ENCODE measurements around the gene VEPH1. TPM values are rescaled to one million over a fixed set of nuclear protein-coding genes. Genes with fewer than 3 reads are reported as not detected.

VEPH1 gene
- total and polyA plus RNA-seq, 5 donors from 2014 or later: 2.6 TPM; not detected in 4

DNA sequence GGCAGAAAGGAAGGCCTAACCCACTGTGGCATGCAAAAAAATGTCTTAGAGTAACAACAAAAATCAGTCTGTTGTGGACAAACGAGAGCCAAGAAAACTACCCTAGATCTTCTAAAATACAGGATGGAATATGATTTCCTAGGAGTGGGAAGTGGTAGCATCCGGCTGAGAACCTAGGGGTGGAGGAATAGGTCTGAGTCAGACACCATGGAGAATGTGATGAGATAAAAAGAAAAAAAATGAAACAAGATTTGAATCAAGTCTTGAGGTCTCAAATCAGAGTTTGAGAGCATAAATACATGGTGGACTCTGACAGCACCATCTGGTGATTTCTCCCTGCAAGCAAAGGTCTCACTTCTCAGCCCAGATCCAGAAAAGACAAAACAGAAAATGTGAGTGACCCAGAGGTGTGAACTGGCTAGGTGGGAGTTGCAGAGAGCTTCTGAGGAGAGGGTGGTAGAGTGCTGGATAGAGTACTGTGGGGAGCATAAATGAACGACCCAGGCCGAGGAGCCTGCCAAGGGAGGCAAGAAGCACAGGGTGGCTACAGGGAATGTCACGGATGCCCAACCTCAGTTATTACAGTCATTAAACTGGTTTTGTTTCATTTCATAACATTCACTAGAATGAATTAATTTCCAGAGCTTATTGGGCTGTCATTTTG is 27.6 kb upstream of the VEPH1 start:
- ATAC-seq (ENCODE audit: low read depth in 2 of 2) (no peak), DNase-seq (no peak)
- no peaks in the 10 kb centered on the region for H3K4me1 ChIP-seq (ENCODE audit: control insufficient read depth, insufficient read depth, low read length, poor library complexity, severe bottlenecking)
- no peaks in the 10 kb centered on the region for H3K36me3 ChIP-seq (ENCODE audit: control insufficient read depth, insufficient read depth, low read length)
- H3K27me3 Mint-ChIP-seq: no peaks in the 10 kb centered on the region
- no peaks in the 10 kb centered on the region for H3K27me3 ChIP-seq (ENCODE audit: control insufficient read depth, insufficient read depth, low read length)
- H3K9me3 ChIP-seq (ENCODE audit: control insufficient read depth in 2 of 2, low read length in 2 of 2): no peaks in the 10 kb centered on the region
- no peak overlapping the region for H3K27ac ChIP-seq (ENCODE audit: insufficient read depth, low read length, poor library complexity, severe bottlenecking)
- H3K4me3 Mint-ChIP-seq: no peak overlapping the region
- no peak overlapping the region for H3K27ac Mint-ChIP-seq
- H3K36me3 Mint-ChIP-seq: no peaks in the 10 kb centered on the region
- no peak overlapping the region for H3K4me3 ChIP-seq (ENCODE audit: low read depth, low read length)
- peaks cover 0 to 2% (median 0%) of the 10 kb centered on the region in 7 donors for H3K9me3 Mint-ChIP-seq
- H3K4me1 Mint-ChIP-seq: no peaks in the 10 kb centered on the region

DNA sequence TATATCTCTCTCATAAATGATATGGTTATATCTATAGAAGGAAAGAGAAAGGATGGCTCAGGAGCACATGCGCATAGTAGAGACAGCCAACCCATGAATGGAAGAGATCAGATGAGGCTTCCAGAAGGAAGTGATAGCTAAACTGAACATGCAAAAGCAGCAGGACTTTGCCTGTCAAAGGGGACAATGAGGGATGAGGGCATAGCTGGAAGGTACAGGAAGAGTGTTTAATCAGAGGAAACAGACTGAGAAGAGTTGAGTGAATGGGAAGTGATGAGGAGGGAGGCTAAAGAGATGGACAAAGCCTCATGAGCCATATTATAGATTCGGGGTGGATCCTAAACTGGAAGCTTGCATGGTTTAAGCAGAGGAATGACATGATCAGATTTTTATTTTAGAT is 26.5 kb upstream of the VEPH1 start:
- no peak overlapping the region for H3K27ac ChIP-seq (ENCODE audit: insufficient read depth, low read length, poor library complexity, severe bottlenecking)
- Mint-ChIP-seq H3K36me3 (no peaks in the 10 kb centered on the region), H3K27me3 (no peaks in the 10 kb centered on the region), H3K27ac (peak overlapping the region in 1 of 3 donors; percentile 1), H3K9me3 (peaks cover 0 to 2% (median 0%) of the 10 kb centered on the region in 7 donors), H3K4me3 (no peak overlapping the region), H3K4me1 (no peaks in the 10 kb centered on the region)
- ATAC-seq (ENCODE audit: low read depth in 2 of 2): no peak
- H3K9me3 ChIP-seq (ENCODE audit: control insufficient read depth in 2 of 2, low read length in 2 of 2): no peaks in the 10 kb centered on the region
- no peaks in the 10 kb centered on the region for H3K27me3 ChIP-seq (ENCODE audit: control insufficient read depth, insufficient read depth, low read length)
- no peaks in the 10 kb centered on the region for H3K36me3 ChIP-seq (ENCODE audit: control insufficient read depth, insufficient read depth, low read length)
- H3K4me3 ChIP-seq (ENCODE audit: low read depth, low read length): no peak overlapping the region
- H3K4me1 ChIP-seq (ENCODE audit: control insufficient read depth, insufficient read depth, low read length, poor library complexity, severe bottlenecking): no peaks in the 10 kb centered on the region
- DNase-seq: no peak

DNA sequence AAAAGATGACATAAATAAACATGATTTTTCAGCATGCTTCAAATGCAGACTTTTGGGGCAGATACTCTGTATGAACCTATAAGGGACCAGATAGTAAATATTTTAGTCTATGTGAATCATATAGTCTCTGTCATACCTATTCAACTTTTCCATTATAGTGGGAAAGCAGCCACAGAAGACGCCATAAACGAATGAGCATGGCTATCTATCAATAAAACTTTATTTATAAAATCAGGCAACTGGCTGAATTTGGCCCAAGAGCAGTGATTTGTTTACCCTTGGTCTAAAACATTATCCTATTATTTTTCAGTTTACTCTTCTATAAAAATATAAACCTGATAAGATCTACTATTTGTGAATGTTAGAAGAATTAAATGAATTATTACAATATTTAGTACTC is 25.9 kb upstream of the VEPH1 start:
- DNase-seq: no peak
- no peak for ATAC-seq (ENCODE audit: low read depth in 2 of 2)
- Mint-ChIP-seq H3K9me3 (peaks cover 0 to 2% (median 0%) of the 10 kb centered on the region in 7 donors), H3K36me3 (no peaks in the 10 kb centered on the region), H3K4me1 (no peaks in the 10 kb centered on the region), H3K27ac (no peak overlapping the region), H3K27me3 (no peaks in the 10 kb centered on the region), H3K4me3 (no peak overlapping the region)
- Histone ChIP-seq H3K27ac (ENCODE audit: insufficient read depth, low read length, poor library complexity, severe bottlenecking) (no peak overlapping the region), H3K27me3 (ENCODE audit: control insufficient read depth, insufficient read depth, low read length) (no peaks in the 10 kb centered on the region), H3K36me3 (ENCODE audit: control insufficient read depth, insufficient read depth, low read length) (no peaks in the 10 kb centered on the region), H3K4me1 (ENCODE audit: control insufficient read depth, insufficient read depth, low read length, poor library complexity, severe bottlenecking) (no peaks in the 10 kb centered on the region), H3K9me3 (ENCODE audit: control insufficient read depth in 2 of 2, low read length in 2 of 2) (no peaks in the 10 kb centered on the region), H3K4me3 (ENCODE audit: low read depth, low read length) (no peak overlapping the region)

DNA sequence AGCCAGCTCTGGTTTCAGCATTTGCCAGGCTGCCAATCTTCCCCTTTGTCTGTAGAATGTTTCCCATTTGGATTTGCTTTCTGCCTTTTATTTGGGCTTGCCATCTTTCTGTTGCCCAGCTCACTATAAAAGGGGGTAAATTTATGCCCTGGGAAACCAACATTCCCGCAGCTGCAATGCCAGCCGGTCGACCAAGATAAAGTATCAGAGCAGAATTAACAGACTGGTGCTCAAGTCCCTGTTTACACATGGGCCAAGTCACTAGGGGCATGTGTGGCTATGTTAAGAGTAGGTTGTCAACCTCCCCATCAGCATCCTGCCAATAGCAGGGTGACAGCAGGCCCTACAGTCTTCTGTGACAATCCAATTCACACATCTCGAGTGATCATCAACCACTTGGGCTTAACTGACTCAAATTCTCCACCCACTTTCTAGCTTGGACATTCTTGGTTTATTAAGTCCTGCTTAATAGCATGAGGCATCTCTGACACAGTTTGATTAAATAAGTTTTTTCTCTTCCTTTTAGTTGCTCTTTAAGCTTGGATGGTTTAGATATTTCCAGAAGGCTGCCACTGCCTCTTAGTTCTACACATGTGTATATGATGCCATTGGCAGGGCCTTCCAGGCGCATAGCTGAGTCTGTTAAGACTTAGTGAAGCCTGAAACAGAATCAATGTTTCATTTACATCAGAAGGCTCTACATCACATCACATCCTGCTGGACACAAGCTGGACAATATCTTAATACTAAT is 24.1 kb upstream of the VEPH1 start:
- H3K9me3 ChIP-seq (ENCODE audit: control insufficient read depth in 2 of 2, low read length in 2 of 2): no peaks in the 10 kb centered on the region
- DNase-seq (no peak), ATAC-seq (ENCODE audit: low read depth in 2 of 2) (no peak)
- no peak overlapping the region for H3K4me3 ChIP-seq (ENCODE audit: low read depth, low read length)
- H3K4me1 ChIP-seq (ENCODE audit: control insufficient read depth, insufficient read depth, low read length, poor library complexity, severe bottlenecking): no peaks in the 10 kb centered on the region
- no peaks in the 10 kb centered on the region for H3K27me3 ChIP-seq (ENCODE audit: control insufficient read depth, insufficient read depth, low read length)
- no peak overlapping the region for H3K4me3 Mint-ChIP-seq
- no peaks in the 10 kb centered on the region for H3K4me1 Mint-ChIP-seq
- H3K27ac ChIP-seq (ENCODE audit: insufficient read depth, low read length, poor library complexity, severe bottlenecking): no peak overlapping the region
- no peaks in the 10 kb centered on the region for H3K36me3 Mint-ChIP-seq
- H3K36me3 ChIP-seq (ENCODE audit: control insufficient read depth, insufficient read depth, low read length): no peaks in the 10 kb centered on the region
- H3K27ac Mint-ChIP-seq: no peak overlapping the region
- peaks cover 0 to 2% (median 0%) of the 10 kb centered on the region in 7 donors for H3K9me3 Mint-ChIP-seq
- H3K27me3 Mint-ChIP-seq: no peaks in the 10 kb centered on the region

DNA sequence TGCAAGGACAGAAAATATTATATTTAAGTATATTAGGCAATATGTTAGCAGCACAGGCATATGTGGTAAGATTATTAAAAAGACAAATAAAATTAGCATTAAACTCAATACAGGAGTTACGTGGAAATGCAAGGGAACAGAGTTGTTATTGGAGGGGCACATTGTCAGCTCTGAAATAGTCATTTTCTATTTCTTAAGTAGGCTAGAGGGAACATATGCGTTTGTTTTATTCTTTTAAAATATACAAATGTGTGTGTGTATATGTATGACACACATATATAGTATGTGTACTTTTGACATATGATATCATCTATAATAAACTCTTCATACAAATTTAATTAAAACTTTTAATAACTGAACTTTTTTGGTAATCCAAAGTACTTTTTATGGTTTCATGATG is 22.8 kb upstream of the VEPH1 start:
- DNase-seq (no peak), ATAC-seq (ENCODE audit: low read depth in 2 of 2) (no peak)
- H3K4me1 ChIP-seq (ENCODE audit: control insufficient read depth, insufficient read depth, low read length, poor library complexity, severe bottlenecking): no peaks in the 10 kb centered on the region
- no peaks in the 10 kb centered on the region for H3K36me3 ChIP-seq (ENCODE audit: control insufficient read depth, insufficient read depth, low read length)
- H3K27me3 Mint-ChIP-seq: no peaks in the 10 kb centered on the region
- no peaks in the 10 kb centered on the region for H3K36me3 Mint-ChIP-seq
- H3K9me3 ChIP-seq (ENCODE audit: control insufficient read depth in 2 of 2, low read length in 2 of 2): no peaks in the 10 kb centered on the region
- peaks cover 0 to 2% (median 0%) of the 10 kb centered on the region in 7 donors for H3K9me3 Mint-ChIP-seq
- no peaks in the 10 kb centered on the region for H3K4me1 Mint-ChIP-seq
- no peak overlapping the region for H3K4me3 ChIP-seq (ENCODE audit: low read depth, low read length)
- no peak overlapping the region for H3K4me3 Mint-ChIP-seq
- no peak overlapping the region for H3K27ac ChIP-seq (ENCODE audit: insufficient read depth, low read length, poor library complexity, severe bottlenecking)
- H3K27ac Mint-ChIP-seq: no peak overlapping the region
- H3K27me3 ChIP-seq (ENCODE audit: control insufficient read depth, insufficient read depth, low read length): no peaks in the 10 kb centered on the region

DNA sequence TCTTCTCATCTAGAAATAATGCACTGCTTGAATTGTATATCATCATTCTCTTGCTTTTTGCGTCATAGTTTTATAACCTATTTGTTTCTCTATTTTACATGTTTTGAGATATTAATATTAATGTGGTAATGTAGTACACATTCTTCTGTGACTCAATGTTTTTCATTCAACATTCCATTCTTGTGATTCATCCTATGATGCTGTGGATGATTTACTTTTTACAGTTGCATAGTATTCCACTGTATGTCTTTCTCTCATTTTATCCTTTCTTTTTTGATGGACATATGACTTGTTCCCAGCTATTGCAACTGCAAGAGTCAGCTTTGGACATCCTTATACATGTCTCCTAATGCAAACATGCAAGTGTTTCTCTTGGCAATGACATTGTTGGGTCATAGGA is 20.6 kb upstream of the VEPH1 start:
- Histone ChIP-seq H3K4me1 (ENCODE audit: control insufficient read depth, insufficient read depth, low read length, poor library complexity, severe bottlenecking) (no peaks in the 10 kb centered on the region), H3K4me3 (ENCODE audit: low read depth, low read length) (no peak overlapping the region), H3K36me3 (ENCODE audit: control insufficient read depth, insufficient read depth, low read length) (no peaks in the 10 kb centered on the region), H3K27ac (ENCODE audit: insufficient read depth, low read length, poor library complexity, severe bottlenecking) (no peak overlapping the region), H3K27me3 (ENCODE audit: control insufficient read depth, insufficient read depth, low read length) (no peaks in the 10 kb centered on the region), H3K9me3 (ENCODE audit: control insufficient read depth in 2 of 2, low read length in 2 of 2) (no peaks in the 10 kb centered on the region)
- Mint-ChIP-seq H3K36me3 (no peaks in the 10 kb centered on the region), H3K9me3 (peaks cover 0 to 2% (median 1%) of the 10 kb centered on the region in 7 donors), H3K4me1 (no peaks in the 10 kb centered on the region), H3K27ac (no peak overlapping the region), H3K4me3 (no peak overlapping the region), H3K27me3 (no peaks in the 10 kb centered on the region)
- DNase-seq: no peak
- no peak for ATAC-seq (ENCODE audit: low read depth in 2 of 2)

DNA sequence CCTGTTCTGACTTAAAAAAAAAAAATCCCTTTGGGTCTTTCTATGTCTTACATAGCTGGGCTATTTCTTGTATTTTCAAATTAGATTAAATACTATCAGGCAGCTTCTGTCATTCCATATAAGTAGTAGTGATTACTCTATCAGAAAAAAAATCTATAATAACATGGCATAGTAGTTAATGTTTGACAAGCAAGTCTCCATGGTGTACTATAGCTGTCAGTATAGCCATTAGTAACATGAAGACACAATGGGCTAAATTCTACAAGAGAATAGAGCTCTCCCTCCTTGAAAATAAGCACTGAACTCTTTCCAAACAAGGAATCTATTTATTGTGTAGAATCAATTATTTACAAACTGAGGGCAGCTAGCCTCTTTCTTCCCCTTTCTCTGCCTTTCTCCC is 19.4 kb upstream of the VEPH1 start:
- H3K27me3 ChIP-seq (ENCODE audit: control insufficient read depth, insufficient read depth, low read length): no peaks in the 10 kb centered on the region
- H3K9me3 Mint-ChIP-seq: peaks cover 0 to 3% (median 0%) of the 10 kb centered on the region in 7 donors
- H3K4me3 ChIP-seq (ENCODE audit: low read depth, low read length): no peak overlapping the region
- no peaks in the 10 kb centered on the region for H3K4me1 ChIP-seq (ENCODE audit: control insufficient read depth, insufficient read depth, low read length, poor library complexity, severe bottlenecking)
- no peaks in the 10 kb centered on the region for H3K36me3 ChIP-seq (ENCODE audit: control insufficient read depth, insufficient read depth, low read length)
- H3K27me3 Mint-ChIP-seq: no peaks in the 10 kb centered on the region
- H3K4me3 Mint-ChIP-seq: no peak overlapping the region
- H3K36me3 Mint-ChIP-seq: no peaks in the 10 kb centered on the region
- H3K4me1 Mint-ChIP-seq: no peaks in the 10 kb centered on the region
- DNase-seq (no peak), ATAC-seq (ENCODE audit: low read depth in 2 of 2) (no peak)
- H3K9me3 ChIP-seq (ENCODE audit: control insufficient read depth in 2 of 2, low read length in 2 of 2): no peaks in the 10 kb centered on the region
- no peak overlapping the region for H3K27ac Mint-ChIP-seq
- no peak overlapping the region for H3K27ac ChIP-seq (ENCODE audit: insufficient read depth, low read length, poor library complexity, severe bottlenecking)
